HepG2 (cell line): ENCODE data around the gene TRMT112. TPM values are rescaled to one million over a fixed set of nuclear protein-coding genes. Genes with fewer than 3 reads are reported as not detected.

Experiments
- KIAA2018 ChIP-seq: sonication (generic); formaldehyde crosslinking; IDR thresholded peaks from 2 replicates; pipeline ENCODE4 v1.5.0; 2020; ENCODE audit warnings: mild to moderate bottlenecking, missing genetic modification reagents, borderline replicate concordance
- PCBP1 ChIP-seq: fragments of 200-400 bp; formaldehyde crosslinking; IDR thresholded peaks from 2 replicates; pipeline ENCODE4 v1.6.1; 2017; ENCODE audit warnings: mild to moderate bottlenecking, low read depth, low read length, borderline replicate concordance
- ZNF3 ChIP-seq: IDR thresholded peaks from 2 replicates; pipeline ENCODE4 v1.7.0; 2017; ENCODE audit warnings: inconsistent platforms
- ZNF317 ChIP-seq: sonication (generic); formaldehyde crosslinking; IDR thresholded peaks from 2 replicates; pipeline ENCODE4 v1.5.0; 2020; ENCODE audit warnings: mild to moderate bottlenecking, missing genetic modification reagents
- ZNF572 ChIP-seq: sonication (generic); formaldehyde crosslinking; IDR thresholded peaks from 2 replicates; pipeline ENCODE4 v1.5.1; 2020; ENCODE audit warnings: mild to moderate bottlenecking, missing genetic modification reagents
- polyA plus RNA-seq, 8 experiments: library from polyadenylated mRNA; depleted of rRNA in 3 of 8; stranded (reverse) in 7 of 8; unstranded in 1 of 8; fragments of >200 nt; fragmentation: Illumina TruSeq in 4 of 8; extraction: Trizol in 4 of 8; gene quantifications; 2 replicates each; pipeline versions ENCODE4 v1.2.1 to v1.2.3, GENCODE V29; 2011 to 2016; ENCODE audit warnings: low read depth in 4 of 8, missing spikeins in 1 of 8, mixed read lengths in 1 of 8; ENCODE audit not compliant: insufficient read depth in 1 of 8
- total RNA-seq, 5 experiments: library from RNA; depleted of rRNA; stranded (reverse); fragments of >200 nt; fragmentation: Illumina TruSeq; extraction: Trizol; gene quantifications; 2 replicates each; pipeline ENCODE4 v1.2.3, GENCODE V29; 2016; ENCODE audit warnings: low read depth in 1 of 5

TRMT112 gene
- total and polyA plus RNA-seq, 2 of the 13 experiments (the other 11 are each of a cell fraction or from before 2014, with no cell fraction given), result 186 to 409 TPM

- TF ChIP-seq KIAA2018 (CRISPR knock-in tag) (no peak), ZNF3 (CRISPR knock-in tag) (no peak), PCBP1 (0 out of 2 replicates have a peak, but pooled peaks have one; percentile 46), ZNF572 (CRISPR knock-in tag) (no peak), ZNF317 (CRISPR knock-in tag) (no peak)
Observed at GRCh38 chr11:64305075-64305690, 12.2 kb downstream of the TRMT112 start, which contains the start of gene ESRRA (continued).
